GM19035 (cell line): ENCODE results near the gene TPRG1L.

Experiments used
- ATAC-seq: cut with Tn5 transposase; IDR thresholded peaks from one replicate; pipeline ENCODE4 v1.9.1; 2021; ENCODE audit not compliant: unreplicated experiment

The TPRG1L gene

DNA sequence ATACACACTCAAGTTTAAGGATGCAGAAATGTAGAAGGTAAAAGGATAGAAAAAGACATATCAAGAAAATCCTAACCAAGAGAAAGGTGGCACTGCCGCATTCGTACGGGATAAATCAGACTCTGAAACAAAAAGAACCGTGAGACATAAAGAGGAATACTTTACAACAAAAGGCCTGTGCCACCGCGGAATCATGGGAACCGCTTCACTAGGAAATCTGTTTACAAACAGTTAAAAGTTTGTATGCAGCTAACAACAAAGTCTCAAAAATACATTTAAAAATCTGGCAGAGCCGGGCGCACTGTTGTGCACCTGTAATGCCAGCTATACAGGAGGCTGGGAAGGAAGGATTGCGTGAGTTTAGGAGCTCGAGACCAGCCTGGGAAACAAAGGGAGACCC, 17.0 kb downstream of the TPRG1L start:
- no peak for ATAC-seq

DNA sequence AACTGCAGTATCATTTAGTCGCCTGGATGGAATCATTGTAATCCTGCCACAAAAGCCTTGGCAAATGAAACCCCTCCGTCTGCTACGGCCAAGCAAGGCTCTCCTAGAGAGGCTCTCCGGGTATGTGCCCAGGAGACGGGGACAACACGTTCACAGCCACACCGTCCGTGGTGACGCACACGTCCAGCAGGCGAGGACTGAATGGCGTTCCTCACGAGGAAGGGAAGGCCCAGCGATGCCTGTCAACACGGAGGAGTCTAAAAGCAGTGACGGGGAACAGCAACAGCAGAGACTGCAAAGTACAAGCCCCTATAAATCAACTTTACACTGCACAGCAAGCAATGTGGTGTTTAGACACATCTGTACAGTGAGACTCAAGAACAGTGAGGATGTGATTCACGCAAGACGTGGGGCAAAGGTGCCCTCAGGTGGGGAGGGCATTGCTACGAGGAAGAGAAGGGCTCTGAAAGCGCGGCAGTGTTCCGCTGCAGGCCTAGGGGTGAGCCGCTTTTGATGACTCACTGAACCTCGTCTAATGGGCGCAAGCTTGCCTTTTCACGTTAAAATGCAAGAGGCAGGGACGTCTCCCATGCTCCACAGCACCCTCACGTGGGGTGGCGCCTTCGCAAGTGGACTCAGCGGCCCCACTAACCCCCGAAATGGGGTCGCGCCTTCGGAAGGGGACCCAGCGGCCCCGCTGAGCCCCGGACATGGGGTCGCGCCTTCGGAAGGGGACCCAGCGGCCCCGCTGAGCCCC, 18.3 kb downstream of the TPRG1L start:
- no peak for ATAC-seq

DNA sequence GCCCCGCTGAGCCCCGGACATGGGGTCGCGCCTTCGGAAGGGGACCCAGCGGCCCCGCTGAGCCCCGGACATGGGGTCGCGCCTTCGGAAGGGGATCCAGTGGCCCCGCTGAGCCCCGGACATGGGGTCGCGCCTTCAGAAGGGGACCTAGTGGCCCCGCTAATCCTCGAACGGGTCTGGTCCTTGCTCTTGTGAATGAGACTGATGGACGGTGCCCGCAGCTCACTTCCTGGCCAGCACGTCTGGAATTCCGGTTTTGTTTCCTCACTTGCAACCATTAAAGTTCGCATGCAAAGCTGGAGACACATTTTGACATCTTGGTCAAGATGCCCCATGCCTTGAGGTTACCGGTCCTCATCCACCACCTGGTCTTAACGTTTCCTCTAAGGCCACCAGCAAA, 19.5 kb downstream of the TPRG1L start:
- no peak for ATAC-seq

DNA sequence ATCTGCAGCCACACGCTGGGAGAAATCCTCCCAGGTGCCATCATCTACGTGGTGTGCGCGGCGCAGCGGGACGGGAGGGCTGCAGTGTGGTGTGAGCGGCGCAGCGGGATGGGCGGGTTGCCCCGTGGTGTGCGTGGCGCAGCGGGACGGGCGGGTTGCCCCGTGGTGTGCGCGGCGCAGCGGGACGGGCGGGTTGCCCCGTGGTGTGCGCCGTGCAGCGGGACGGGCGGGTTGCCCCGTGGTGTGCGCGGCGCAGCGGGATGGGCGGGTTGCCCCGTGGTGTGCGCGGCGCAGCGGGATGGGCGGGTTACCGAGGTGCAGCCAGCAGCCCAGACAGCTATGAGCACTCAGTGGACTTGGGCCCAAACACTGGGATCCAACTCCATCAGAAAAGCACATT, 20.4 kb downstream of the TPRG1L start:
- no peak for ATAC-seq

DNA sequence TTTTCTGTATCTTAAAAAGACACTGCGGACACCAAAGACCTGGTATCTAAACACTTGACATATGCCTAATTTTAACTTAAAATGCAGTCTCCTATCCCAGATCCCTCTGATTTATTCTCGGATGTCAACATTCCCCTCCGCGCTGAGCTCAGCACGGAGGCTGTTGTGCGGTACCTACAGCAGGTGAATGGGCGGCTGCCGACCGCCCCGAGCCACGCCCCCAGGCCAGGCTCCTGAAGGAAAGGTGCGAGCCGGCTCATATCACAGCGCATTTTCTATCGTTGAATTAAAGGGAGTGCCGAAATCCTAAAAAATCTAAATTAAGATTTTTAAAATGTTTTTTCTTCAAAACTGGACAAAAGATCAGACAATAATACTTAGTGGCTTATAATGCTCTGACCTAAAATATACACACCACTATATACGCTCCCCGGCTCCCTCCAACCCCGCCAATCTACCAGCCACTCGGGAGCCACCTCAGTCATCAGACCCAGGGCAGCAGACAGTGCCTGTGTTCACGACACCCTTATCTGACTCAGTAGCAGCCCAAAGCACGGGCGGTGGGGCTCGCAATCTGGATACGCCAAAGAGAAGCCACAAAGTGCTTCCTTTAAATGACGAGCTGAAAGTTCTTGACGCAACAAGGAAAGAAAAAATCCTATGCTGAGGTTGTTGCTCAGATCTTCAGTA, 21.0 kb downstream of the TPRG1L start:
- no peak for ATAC-seq

DNA sequence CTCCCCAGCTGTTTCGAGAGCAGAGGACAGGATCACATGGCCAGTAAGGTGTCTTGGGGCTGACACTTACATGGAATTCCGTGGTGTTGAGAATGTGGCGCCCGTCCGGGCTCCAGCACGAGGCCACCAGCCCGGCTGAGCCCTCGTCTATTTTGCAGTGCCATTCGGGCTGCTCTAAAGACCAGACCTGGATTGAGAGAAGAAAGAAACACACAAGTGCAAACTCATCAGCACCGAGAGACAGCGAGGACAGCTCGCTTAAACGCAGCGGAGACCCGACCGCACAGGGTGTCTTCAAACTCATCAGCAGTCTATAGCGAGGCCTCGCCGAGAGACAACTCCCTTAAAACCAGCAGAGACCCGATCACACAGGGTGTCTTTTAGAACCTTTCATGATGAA, 21.8 kb downstream of the TPRG1L start:
- no peak for ATAC-seq

DNA sequence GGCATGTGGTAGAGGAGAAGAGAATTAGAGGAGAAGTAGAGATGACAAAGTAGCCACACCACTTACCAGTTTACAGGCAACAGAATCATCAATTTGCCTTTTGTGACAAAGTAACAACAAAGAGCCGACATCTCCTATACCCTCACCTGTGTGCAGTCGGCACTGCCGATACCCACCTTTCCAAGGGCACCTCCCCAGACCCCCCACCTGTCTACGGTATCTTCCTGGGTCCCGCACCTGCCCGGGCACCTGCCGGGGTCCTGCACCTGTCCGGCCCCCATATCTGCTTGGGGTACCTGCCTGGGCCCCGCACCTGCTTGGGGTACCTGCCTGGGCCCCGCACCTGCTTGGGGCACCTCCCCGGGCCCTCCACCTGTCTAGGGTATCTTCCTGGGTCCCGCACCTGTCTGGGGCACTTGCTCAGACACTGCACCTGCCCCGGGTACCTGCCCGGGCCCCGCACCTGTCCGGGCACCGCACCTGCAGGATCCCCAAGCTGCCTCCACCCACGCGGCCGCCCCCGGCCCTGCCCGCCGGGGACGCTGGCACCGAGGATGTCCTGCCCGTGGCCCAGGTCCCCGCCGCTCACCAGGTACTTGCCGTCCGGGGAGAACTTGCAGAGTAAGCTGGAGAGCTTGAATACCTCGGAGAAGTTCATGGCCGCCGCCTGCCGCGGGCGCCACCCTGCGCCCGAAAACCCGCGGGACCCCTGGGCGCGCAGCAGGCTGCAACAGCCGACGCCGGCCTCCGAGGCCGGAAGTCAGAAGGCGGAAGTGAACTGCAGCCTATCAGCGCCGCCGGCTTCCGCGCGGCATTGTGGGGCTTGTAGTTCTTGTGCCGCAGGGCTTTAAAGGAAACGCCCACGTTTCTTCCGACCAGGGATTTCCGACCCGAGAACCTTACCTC, 24.8 kb downstream of the TPRG1L start, which contains the start of gene WRAP73:
WRAP73 (minus strand) TSS at position 762 of the 906 bp plus-strand sequence; CDS start at position 658, 104 bp downstream.
- peak; percentile 74 for ATAC-seq

DNA sequence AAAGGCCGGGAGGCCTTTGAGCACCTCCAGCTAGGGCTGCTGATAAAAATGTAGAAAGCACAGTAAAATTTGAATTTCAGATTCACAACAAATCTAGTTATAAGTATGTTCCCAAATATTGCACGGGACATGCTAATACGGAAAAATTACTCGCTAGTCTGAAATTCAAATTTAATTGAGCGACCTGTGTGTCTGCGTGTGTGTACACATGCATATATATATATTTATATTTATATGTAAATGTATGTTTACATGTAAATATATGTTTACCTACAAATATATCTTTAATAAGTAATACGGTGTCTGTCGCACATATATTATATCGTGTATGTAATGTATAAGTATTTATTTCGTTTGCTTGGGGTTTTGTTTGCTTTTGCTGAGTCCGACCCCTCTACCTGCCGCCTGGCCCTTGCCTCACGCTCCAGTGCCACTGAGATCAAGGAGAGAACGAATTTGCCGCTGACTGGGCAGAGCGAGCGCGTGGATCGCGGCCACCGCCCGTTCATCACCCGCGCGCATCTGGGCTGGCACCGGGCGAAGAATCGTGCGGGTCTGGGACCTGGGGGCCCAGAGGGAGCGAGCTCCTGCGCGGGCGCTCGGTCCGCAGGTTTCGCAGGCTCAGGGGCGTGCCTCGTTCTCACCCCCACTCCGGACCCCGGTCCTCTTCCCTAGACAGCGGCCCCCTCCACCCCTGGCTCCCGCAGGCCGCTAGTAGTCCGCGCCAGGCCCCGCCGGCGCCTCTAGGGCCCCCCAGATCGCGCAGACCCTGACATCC, 25.6 kb downstream of the TPRG1L start:
- no peak for ATAC-seq

DNA sequence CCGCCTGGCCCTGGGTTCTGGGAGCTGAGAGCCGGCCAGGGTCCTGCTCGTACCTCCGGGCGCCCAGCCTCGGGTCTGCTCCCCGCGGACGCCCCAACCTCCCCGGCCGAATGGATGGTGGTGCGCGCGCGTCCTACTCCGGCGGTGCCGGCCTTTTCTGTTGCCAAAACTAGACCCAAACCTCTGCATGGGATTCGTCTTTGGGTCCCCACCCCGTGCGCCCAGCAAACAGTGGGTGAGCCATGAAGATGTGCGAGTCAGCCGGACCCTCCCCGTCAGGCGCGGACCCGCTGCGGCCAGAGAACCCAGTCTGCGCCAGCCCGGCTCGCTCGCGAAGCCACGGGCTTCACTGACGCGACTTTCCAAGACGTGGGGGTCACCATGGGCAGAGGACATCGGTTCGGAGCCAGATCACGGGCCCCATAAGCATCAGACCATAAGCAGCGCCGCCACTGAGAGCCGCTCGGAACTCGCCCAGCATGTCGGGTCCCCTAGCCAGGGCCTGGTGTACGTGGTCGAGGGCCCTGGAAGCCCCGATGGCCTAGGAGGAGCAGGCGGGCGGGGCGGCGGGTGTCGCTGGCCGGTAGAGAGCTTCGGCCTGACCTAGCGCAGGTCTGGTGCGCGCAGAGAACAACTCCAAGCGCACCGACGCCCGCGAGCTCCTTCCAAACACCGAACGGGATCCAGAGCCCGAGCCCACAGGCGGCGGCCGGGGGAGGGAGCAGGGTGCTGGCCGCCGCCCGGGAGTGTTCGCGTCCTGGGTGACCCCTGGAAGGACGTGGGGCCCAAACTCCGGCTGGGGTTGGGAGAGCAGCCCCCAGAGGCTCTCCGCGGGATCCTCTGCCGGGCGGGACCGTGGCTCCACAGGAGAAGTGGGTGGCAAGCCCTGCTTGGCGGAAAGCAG, 26.5 kb downstream of the TPRG1L start:
- ATAC-seq, result no peak

DNA sequence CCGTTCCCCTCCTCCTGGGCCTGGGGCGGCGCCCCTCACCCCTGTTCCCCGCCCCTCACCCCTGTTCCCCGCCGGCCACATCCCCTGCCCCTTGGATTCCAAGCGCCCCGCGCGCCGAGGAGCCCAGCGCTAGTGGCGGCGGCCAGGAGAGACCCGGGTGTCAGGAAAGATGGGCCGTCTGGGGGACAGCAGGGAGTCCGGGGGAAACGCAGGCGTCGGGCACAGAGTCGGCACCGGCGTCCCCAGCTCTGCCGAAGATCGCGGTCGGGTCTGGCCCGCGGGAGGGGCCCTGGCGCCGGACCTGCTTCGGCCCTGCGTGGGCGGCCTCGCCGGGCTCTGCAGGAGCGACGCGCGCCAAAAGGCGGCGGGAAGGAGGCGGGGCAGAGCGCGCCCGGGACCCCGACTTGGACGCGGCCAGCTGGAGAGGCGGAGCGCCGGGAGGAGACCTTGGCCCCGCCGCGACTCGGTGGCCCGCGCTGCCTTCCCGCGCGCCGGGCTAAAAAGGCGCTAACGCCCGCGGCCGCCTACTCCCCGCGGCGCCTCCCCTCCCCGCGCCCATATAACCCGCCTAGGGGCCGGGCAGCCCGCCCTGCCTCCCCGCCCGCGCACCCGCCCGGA, 27.2 kb downstream of the TPRG1L start, which contains the start of gene TP73:
TP73 (plus strand) TSS at position 587 of the 618 bp plus-strand sequence. CDS start 29,850 bp downstream, outside the sequence.
- peak; percentile 31 for ATAC-seq

DNA sequence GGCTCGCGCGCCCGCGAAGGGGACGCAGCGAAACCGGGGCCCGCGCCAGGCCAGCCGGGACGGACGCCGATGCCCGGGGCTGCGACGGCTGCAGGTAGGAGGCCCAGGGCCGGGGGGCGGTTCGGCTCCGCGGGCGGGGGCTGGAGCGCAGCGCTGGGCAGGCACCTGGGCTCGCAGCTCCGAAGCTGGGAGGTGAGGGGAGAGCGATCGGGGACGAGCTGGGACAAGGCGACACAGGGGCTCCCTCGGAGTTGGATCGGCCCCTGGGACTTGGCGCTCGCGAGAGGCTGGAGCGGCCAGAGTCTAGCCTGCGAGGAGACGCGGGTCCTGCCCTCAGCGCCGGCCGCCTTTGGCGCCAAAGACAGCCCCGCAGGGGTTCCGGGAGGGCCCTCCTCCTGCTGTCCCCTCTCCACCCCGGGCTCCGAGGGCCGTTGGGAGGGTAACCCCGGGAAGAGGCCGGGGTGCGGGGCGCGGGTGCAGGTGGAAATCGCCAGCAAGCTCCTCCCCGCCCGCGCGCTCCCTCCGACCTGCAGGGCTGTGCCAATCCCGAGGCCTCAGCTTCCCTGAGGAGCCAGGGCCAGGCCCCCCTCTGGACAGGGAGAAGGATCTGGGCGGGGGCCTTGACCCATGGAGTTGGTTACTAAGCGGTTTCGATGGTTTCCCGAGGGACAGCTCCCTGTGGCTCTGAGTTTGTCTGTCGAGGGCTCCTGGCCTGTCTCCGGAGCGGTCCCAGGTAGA, 27.9 kb downstream of the TPRG1L start:
- ATAC-seq, result peak; percentile 2

DNA sequence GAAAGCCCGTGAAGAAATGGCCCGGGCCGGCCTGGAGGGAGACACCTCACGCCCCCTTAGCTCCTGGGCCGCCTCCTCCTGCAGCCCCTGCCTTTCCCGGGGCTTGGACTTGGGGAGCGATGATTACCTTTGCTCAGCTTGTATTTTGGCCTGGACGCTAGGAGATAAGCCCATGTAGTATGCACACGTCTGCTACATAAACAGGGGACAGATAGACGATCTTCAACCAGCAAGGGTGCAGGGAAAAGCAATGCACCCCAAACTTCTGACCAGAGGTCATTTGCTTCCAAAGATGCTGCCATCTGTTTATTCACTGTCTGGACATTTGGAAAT, 28.4 kb downstream of the TPRG1L start:
- no peak for ATAC-seq

DNA sequence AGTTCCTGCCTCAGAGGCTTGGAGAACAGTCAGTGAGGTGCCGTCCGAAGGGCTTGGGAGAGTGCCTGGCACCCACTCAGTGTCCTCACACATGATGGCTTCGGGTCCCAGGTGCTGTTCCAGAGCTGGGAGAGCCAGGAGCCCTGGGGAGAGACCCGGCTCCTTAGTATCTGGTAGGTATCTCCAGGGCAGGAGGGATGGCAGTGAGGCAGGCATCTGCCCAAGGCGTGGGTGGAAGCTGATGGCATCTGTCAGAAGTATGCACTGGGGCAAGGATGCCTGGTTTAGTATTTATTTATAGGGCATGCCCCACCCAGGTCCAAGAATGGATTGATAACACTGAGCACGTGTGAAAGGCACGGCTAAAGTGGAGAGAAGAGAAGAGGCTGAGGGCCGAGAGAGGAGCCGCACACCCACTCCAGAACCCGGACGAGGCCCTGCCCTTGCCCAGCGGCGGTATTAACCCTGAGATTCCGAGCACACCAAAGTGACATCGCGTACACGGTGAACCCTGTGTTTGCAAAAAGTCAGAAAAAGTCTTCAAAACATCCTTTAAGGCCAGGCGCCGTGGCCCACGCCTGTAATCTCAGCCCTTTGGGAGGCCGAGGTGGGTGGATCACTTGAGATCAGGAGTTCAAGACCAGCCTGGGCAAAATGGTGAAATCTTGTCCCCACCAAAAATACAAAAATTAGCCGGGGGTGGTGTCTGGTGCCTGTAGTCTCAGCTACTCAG, 29.9 kb downstream of the TPRG1L start:
- ATAC-seq, result no peak

DNA sequence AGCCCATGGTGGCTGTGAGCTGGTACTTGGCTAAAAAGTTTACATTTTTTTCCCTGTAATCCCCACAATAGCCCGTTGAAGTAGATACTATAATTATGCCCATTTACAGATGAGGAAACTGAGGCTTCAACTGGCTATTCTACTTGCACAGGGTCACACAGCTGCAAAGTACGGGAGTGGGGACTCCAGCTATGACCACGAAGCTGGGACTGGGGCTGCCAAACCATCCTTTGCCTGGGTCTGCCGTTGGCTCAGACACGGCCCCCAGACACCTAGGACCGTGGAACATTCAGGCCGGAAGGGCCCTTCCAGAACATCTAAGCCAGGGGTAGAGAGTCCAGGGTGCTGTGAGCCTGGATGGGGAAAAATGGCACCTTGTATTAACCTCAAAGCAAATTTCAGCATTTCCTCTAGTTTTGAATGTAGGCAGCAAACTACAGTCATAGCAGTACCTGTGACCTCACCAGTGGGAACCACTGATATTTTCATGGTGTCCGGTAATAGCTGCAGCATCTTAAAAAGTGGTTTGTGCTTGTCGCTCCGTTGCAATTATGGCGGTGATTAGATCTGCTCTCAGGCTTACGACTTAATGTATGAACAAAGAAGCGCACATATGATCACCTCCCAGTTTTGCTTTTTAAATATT, 31.8 kb downstream of the TPRG1L start:
- peak; percentile 55 for ATAC-seq

DNA sequence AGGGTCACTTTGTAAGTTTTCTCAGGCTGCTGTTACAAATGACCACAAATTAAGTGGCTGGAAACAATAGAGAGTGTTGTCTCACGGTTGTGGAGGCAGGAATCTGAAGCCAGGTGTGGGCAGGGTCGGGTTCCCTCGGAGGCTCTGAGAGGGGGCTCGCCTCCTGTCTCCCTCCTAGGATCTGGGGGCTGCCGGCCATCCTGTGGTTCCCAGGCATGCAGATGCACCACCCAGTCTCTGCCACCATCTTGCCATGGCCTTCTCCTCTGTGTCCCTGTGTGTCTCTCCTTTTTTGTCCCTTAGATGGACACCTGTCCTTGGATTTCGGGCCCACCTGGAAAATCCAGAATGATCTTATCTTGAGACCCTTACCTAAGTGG, 32.3 kb downstream of the TPRG1L start:
- ATAC-seq, result no peak

DNA sequence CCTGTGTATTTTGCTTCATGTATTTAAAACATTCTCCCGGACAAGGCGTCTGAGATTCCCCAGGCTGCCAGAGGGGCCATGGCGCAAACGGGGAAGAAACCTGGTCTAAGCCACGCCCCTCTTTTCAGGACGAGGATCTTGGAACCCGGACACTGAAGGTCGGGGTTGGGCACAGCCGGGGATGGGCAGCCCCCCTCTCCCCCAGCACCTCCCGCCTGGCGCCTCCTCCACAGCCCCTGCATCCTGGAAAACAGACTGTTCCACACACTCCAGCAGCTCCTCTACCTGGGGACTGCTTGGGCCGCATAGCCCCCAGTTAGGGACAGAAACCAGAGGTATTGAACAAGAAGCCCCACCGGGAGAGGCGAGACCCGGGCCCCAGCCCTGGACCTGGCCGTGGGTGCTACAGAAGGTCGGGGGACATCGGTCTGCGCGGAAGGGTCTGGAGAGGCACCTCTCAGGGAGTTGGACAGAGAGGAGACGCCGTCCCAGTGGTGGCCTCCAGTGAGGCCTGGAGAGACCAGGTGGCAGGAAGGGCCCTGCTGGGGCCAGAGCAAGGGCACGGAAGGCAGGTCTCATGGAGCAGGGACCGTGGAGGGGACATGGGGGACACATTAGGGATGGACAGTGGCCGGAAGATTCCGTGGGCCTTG, 32.9 kb downstream of the TPRG1L start:
- no peak for ATAC-seq

DNA sequence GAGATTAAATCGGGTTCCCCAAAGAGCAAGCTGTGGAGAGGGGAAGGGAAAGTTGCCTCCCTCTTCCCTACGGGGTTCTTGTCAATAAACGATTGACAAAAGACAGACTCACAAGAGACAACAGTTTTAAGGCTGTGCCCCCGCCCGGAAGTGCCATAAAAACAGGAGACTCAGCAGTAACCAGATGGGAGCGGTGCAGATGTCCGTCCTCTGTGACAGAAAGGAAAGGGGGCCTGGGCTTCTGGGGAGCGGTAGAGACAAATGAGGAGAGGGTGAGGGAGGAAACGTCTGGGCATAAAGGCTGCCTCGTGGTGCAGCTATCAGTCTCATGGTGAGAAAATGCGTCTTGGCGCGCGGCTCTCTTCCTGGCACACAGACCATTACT, 33.4 kb downstream of the TPRG1L start:
- ATAC-seq, result no peak
